NB4 (cell line): Measurements from ENCODE around the gene TEKT1.

Experiments used
- MYC ChIP-seq: IDR thresholded peaks from 2 replicates; pipeline ENCODE4 v1.6.1; 2011; ENCODE audit warnings: low read depth, low read length
- POLR2A ChIP-seq: IDR thresholded peaks from 2 replicates; pipeline ENCODE4 v1.6.1; 2011; ENCODE audit warnings: mild to moderate bottlenecking; ENCODE audit not compliant: insufficient read length; ENCODE audit errors: extremely low read depth
- TF ChIP-seq, protein P1 (sequence below): IDR thresholded peaks from 2 replicates; pipeline ENCODE4 v1.6.1; 2011; ENCODE audit warnings: low read depth, low read length
- TF ChIP-seq, protein P2 (sequence below): IDR thresholded peaks from one replicate; pipeline ENCODE4 v1.5.1; 2012; ENCODE audit warnings: low read depth, low read length

DNA sequence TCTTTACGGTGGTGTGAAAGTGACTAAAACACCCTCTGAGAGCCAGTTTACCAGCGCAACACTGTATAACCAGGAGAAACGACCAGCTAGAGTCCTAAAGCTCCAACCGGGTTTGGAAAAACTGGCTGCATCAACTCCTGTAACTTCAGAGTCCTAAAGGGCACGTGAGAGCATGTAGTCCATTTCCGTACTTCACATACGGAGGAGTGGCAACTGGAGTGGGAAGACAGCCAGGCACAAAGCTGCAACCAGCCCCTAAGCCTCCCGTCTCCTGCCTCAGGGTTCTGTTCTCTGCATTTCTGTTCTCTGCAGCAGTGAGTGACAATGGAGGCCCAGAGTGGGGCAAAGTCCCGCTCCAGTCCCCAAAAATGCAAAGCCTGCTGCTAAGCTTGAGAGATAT is 19.2 kb downstream of the TEKT1 start:
- TF ChIP-seq, protein P1, sequence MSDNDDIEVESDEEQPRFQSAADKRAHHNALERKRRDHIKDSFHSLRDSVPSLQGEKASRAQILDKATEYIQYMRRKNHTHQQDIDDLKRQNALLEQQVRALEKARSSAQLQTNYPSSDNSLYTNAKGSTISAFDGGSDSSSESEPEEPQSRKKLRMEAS, result no peak
- TF ChIP-seq, protein P2, sequence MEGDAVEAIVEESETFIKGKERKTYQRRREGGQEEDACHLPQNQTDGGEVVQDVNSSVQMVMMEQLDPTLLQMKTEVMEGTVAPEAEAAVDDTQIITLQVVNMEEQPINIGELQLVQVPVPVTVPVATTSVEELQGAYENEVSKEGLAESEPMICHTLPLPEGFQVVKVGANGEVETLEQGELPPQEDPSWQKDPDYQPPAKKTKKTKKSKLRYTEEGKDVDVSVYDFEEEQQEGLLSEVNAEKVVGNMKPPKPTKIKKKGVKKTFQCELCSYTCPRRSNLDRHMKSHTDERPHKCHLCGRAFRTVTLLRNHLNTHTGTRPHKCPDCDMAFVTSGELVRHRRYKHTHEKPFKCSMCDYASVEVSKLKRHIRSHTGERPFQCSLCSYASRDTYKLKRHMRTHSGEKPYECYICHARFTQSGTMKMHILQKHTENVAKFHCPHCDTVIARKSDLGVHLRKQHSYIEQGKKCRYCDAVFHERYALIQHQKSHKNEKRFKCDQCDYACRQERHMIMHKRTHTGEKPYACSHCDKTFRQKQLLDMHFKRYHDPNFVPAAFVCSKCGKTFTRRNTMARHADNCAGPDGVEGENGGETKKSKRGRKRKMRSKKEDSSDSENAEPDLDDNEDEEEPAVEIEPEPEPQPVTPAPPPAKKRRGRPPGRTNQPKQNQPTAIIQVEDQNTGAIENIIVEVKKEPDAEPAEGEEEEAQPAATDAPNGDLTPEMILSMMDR, result no peak
- TF ChIP-seq POLR2A (no peak), MYC (no peak)
